SK-N-SH (cell line): ENCODE measurements around the gene PALLD. TPM values are rescaled to one million over a fixed set of nuclear protein-coding genes. Genes with fewer than 3 reads are reported as not detected.

Experiments
- CTCF ChIA-PET: fragments of 300-600, 350-600 bp; formaldehyde crosslinking; extraction: SDS; loops from one replicate; lab custom pipeline; 2021; lab: Yijun Ruan, JAX
- POLR2A ChIA-PET: fragments of 350-600 bp; sonication (Branson Sonifier 250); formaldehyde crosslinking; extraction: SDS; loops from one replicate; lab custom pipeline; 2020; ENCODE audit warnings: antibody characterized with exemption, inconsistent platforms; lab: Yijun Ruan, JAX
- DNase-seq: peaks from one replicate; pipeline ENCODE4 v3.0.0; 2012
- H2AFZ ChIP-seq: fragments of 200-600 bp; sonication (generic); 2 replicates; pipeline ENCODE4 v1.8.1; 2016; ENCODE audit warnings: antibody characterized with exemption, mild to moderate bottlenecking, low read depth
- H3F3A ChIP-seq: fragments of 200-600 bp; sonication (generic); replicated peaks from 2 replicates; pipeline ENCODE3; 2016; ENCODE audit warnings: antibody characterized with exemption, mild to moderate bottlenecking; ENCODE audit not compliant: insufficient read depth
- H3K27ac ChIP-seq, 2 experiments: fragments of 200-500 bp in 1 of 2; fragments of 200-600 bp in 1 of 2; sonication (Bioruptor generic) in 1 of 2; sonication (generic), shearing (Covaris generic) in 1 of 2; 2 replicates each; pipeline versions ENCODE4 v1.5.1 to v1.6.1; 2014 to 2016; ENCODE audit warnings: low read depth in 2 of 2, inconsistent platforms in 1 of 2, low read length in 1 of 2, mild to moderate bottlenecking in 1 of 2, mixed read lengths in 1 of 2
- H3K27me3 ChIP-seq: fragments of 200-600 bp; sonication (generic), shearing (Covaris generic); 2 replicates; pipeline ENCODE4 v1.6.1; 2016; ENCODE audit warnings: mixed run types; ENCODE audit not compliant: insufficient read depth
- H3K36me3 ChIP-seq, 2 experiments: fragments of 200-500 bp in 1 of 2; fragments of 200-600 bp in 1 of 2; sonication (Bioruptor generic) in 1 of 2; sonication (generic) in 1 of 2; replicated peaks in 1 of 2; 2 replicates each; pipeline versions ENCODE3 to v1.5.1; 2014 to 2016; ENCODE audit warnings: low read length in 1 of 2, mild to moderate bottlenecking in 1 of 2; ENCODE audit not compliant: insufficient read depth in 2 of 2, control insufficient read depth in 1 of 2
- H3K4me1 ChIP-seq, 2 experiments: fragments of 200-500 bp in 1 of 2; fragments of 200-600 bp in 1 of 2; sonication (Bioruptor generic) in 1 of 2; sonication (generic), shearing (Covaris generic) in 1 of 2; 2 replicates each; pipeline versions ENCODE4 v1.5.1 to v1.6.1; 2014 to 2016; ENCODE audit warnings: low read depth in 1 of 2, low read length in 1 of 2, mixed run types in 1 of 2; ENCODE audit not compliant: insufficient read depth in 2 of 2, control insufficient read depth in 1 of 2
- H3K4me2 ChIP-seq: fragments of 200-600 bp; sonication (generic), shearing (Covaris generic); 2 replicates; pipeline ENCODE4 v1.6.1; 2017; ENCODE audit warnings: mixed run types
- H3K4me3 ChIP-seq, 2 experiments: fragments of 200-500 bp in 1 of 2; fragments of 200-600 bp in 1 of 2; sonication (Bioruptor generic) in 1 of 2; sonication (generic), shearing (Covaris generic) in 1 of 2; 2 replicates each; pipeline versions ENCODE4 v1.5.1 to v1.8.1; 2014 to 2016; ENCODE audit warnings: low read depth in 2 of 2, inconsistent platforms in 1 of 2, low read length in 1 of 2, mild to moderate bottlenecking in 1 of 2, mixed read lengths in 1 of 2, moderate library complexity in 1 of 2
- H3K79me2 ChIP-seq: fragments of 200-600 bp; sonication (generic); 2 replicates; pipeline ENCODE4 v1.8.1; 2017; ENCODE audit warnings: mild to moderate bottlenecking; ENCODE audit not compliant: insufficient read depth
- H3K9ac ChIP-seq: fragments of 200-600 bp; sonication (generic); 2 replicates; pipeline ENCODE4 v1.6.1; 2017; ENCODE audit warnings: mixed run types
- H3K9me2 ChIP-seq: fragments of 200-600 bp; sonication (generic); 2 replicates; pipeline ENCODE4 v1.6.1; 2017; ENCODE audit warnings: mixed run types
- H3K9me3 ChIP-seq: fragments of 200-600 bp; sonication (generic); 2 replicates; pipeline ENCODE4 v1.6.1; 2017; ENCODE audit warnings: mixed run types, mild to moderate bottlenecking, moderate library complexity
- H4K20me1 ChIP-seq: fragments of 200-600 bp; sonication (generic); 2 replicates; pipeline ENCODE4 v1.6.1; 2017; ENCODE audit warnings: mild to moderate bottlenecking, mixed run types; ENCODE audit not compliant: insufficient read depth
- ELF1 ChIP-seq: IDR thresholded peaks from 2 replicates; pipeline ENCODE4 v1.4.0; 2012
- EP300 ChIP-seq, 2 experiments: IDR thresholded peaks; 2 replicates each; pipeline versions ENCODE4 v1.4.0 to v1.6.1; 2012; ENCODE audit warnings: borderline replicate concordance in 1 of 2, low read depth in 1 of 2, low read length in 1 of 2
- EZH2phosphoT487 ChIP-seq: fragments of 200-600 bp; sonication (generic); IDR thresholded peaks from 2 replicates; pipeline ENCODE4 v1.6.1; 2017; ENCODE audit warnings: low read depth, mixed run types, mild to moderate bottlenecking, antibody characterized with exemption, moderate library complexity, borderline replicate concordance
- GATA2 ChIP-seq: sonication (generic); formaldehyde crosslinking; IDR thresholded peaks from 2 replicates; pipeline ENCODE4 v1.5.0; 2020; ENCODE audit warnings: mild to moderate bottlenecking, missing genetic modification reagents
- JUND ChIP-seq: IDR thresholded peaks from 2 replicates; pipeline ENCODE4 v1.4.0; 2012
- MXI1 ChIP-seq: IDR thresholded peaks from 2 replicates; pipeline ENCODE4 v1.6.1; 2012; ENCODE audit warnings: mild to moderate bottlenecking, low read depth, low read length, improper control_type of control experiment
- POLR2AphosphoS5 ChIP-seq: IDR thresholded peaks from 2 replicates; pipeline ENCODE4 v1.6.1; 2012; ENCODE audit warnings: low read depth, low read length
- RAD21 ChIP-seq: IDR thresholded peaks from 2 replicates; pipeline ENCODE4 v1.6.1; 2012; ENCODE audit warnings: mild to moderate bottlenecking, low read length
- REST ChIP-seq: IDR thresholded peaks from 2 replicates; pipeline ENCODE4 v1.6.1; 2012; ENCODE audit warnings: mild to moderate bottlenecking, low read depth, low read length, moderate library complexity
- RFX5 ChIP-seq: IDR thresholded peaks from 2 replicates; pipeline ENCODE4 v1.6.1; 2012; ENCODE audit warnings: mild to moderate bottlenecking, improper control_type of control experiment, low read length
- RXRA ChIP-seq: IDR thresholded peaks from 2 replicates; pipeline ENCODE4 v1.4.0; 2012; ENCODE audit warnings: low read depth, mild to moderate bottlenecking, borderline replicate concordance
- USF1 ChIP-seq: IDR thresholded peaks from 2 replicates; pipeline ENCODE4 v1.4.0; 2012; ENCODE audit warnings: low read depth, borderline replicate concordance
- YY1 ChIP-seq: IDR thresholded peaks from 2 replicates; pipeline ENCODE4 v1.4.0; 2012; ENCODE audit warnings: low read depth, mild to moderate bottlenecking
- WGBS: methylation state at CpG from one replicate; pipeline ENCODE4 v1.1.6; 2017; ENCODE audit warnings: low lambda C conversion rate; 5-methylcytosine and 5-hydroxymethylcytosine counted together
- polyA plus RNA-seq, 3 experiments: library from polyadenylated mRNA; depleted of rRNA; stranded (reverse); fragments of >200 nt; gene quantifications; 2 replicates each; pipeline ENCODE4 v1.2.3, GENCODE V29; 2012
- TF ChIP-seq, protein P1 (sequence below): fragments of 200-600 bp; sonication (generic); IDR thresholded peaks from 2 replicates; pipeline ENCODE4 v1.6.1; 2017; ENCODE audit warnings: antibody characterized with exemption, mild to moderate bottlenecking, moderate library complexity

Gene PALLD
- polyA plus RNA-seq, 1 of the 3 experiments (the other 2 are of a cell fraction), result 33.0 TPM

- H3K4me3 ChIP-seq, result no peak overlapping the region
- no peak overlapping the region for H3K9ac ChIP-seq
- WGBS, result 84% methylated on average over 5 of the region's 5 CpGs
- POLR2A ChIA-PET, result no interaction called here
- H3K27me3 ChIP-seq, result no peaks in the 10 kb centered on the region
- H2AFZ ChIP-seq, result no peak overlapping the region
- CTCF ChIA-PET, result interaction anchor here (1.1 kb wide), 1 partner anchor 9 kb away, joined by 3 read pairs; no protein-coding TSS in a partner anchor
- no peaks in the 10 kb centered on the region for H4K20me1 ChIP-seq
- DNase-seq, result no peak
- no peak for TF ChIP-seq MXI1
- TF ChIP-seq ELF1, result no peak
- no peak for TF ChIP-seq YY1
- no peak for TF ChIP-seq USF1
- no peak for TF ChIP-seq REST
- TF ChIP-seq EZH2phosphoT487, result no peak
- TF ChIP-seq RXRA, result no peak
- TF ChIP-seq POLR2AphosphoS5, result no peak
- TF ChIP-seq, protein P1, sequence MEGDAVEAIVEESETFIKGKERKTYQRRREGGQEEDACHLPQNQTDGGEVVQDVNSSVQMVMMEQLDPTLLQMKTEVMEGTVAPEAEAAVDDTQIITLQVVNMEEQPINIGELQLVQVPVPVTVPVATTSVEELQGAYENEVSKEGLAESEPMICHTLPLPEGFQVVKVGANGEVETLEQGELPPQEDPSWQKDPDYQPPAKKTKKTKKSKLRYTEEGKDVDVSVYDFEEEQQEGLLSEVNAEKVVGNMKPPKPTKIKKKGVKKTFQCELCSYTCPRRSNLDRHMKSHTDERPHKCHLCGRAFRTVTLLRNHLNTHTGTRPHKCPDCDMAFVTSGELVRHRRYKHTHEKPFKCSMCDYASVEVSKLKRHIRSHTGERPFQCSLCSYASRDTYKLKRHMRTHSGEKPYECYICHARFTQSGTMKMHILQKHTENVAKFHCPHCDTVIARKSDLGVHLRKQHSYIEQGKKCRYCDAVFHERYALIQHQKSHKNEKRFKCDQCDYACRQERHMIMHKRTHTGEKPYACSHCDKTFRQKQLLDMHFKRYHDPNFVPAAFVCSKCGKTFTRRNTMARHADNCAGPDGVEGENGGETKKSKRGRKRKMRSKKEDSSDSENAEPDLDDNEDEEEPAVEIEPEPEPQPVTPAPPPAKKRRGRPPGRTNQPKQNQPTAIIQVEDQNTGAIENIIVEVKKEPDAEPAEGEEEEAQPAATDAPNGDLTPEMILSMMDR, result no peak
- TF ChIP-seq JUND, result no peak
- TF ChIP-seq RAD21, result no peak
- no peak for TF ChIP-seq RFX5
- no peak for TF ChIP-seq EP300 (IDR thresholded peaks at IDR 0.05; ENCODE audit: borderline replicate concordance in 1 of 2, low read depth in 1 of 2, low read length in 1 of 2)
- no peak for TF ChIP-seq GATA2
- no peaks in the 10 kb centered on the region for H3F3A ChIP-seq
- no peaks in the 10 kb centered on the region for H3K79me2 ChIP-seq
- H3K9me3 ChIP-seq, result 0 out of 2 replicates have a peak, but pooled peaks cover 6% of the 10 kb centered on the region
- H3K4me2 ChIP-seq, result no peak overlapping the region
- H3K9me2 ChIP-seq, result no peaks in the 10 kb centered on the region
- peaks cover 0 to 24% of the 10 kb centered on the region in 2 experiments for H3K36me3 ChIP-seq
- no peak overlapping the region for H3K27ac ChIP-seq
- peaks cover 0 to 4% of the 10 kb centered on the region in 2 experiments; a peak in 1 of 4 replicates for H3K4me1 ChIP-seq
These were observed 228.0 kb downstream of the PALLD start for GRCh38 chr4:168724686-168725411.
